KMS-11 (cell line): ENCODE results near the gene FOXD3.
A peak's percentile ranks its signal among the peaks of the same experiment; 100 is the strongest.

Experiments used
- H2AFZ ChIP-seq: fragments of 200-600 bp; sonication (generic); 2 replicates; pipeline ENCODE4 v1.6.1; 2016; ENCODE audit warnings: antibody characterized with exemption, mixed run types, low read depth
- H3K27ac ChIP-seq: fragments of 200-600 bp; sonication (generic); 2 replicates; pipeline ENCODE4 v1.6.1; 2016; ENCODE audit warnings: mild to moderate bottlenecking, mixed run types
- H3K27me3 ChIP-seq: fragments of 200-600 bp; sonication (generic); 2 replicates; pipeline ENCODE4 v1.6.1; 2017; ENCODE audit warnings: mild to moderate bottlenecking, low read depth, mixed run types, moderate library complexity; ENCODE audit not compliant: insufficient read depth
- H3K36me3 ChIP-seq: fragments of 200-600 bp; sonication (generic); 2 replicates; pipeline ENCODE4 v1.6.1; 2017; ENCODE audit warnings: mild to moderate bottlenecking, mixed run types; ENCODE audit not compliant: insufficient read depth
- H3K4me1 ChIP-seq: fragments of 200-600 bp; sonication (generic); 2 replicates; pipeline ENCODE4 v1.6.1; 2016; ENCODE audit warnings: mild to moderate bottlenecking, low read depth, mixed run types; ENCODE audit not compliant: poor library complexity, severe bottlenecking
- H3K4me2 ChIP-seq: fragments of 200-600 bp; sonication (generic); 2 replicates; pipeline ENCODE4 v1.7.0; 2016; ENCODE audit warnings: mild to moderate bottlenecking, mixed run types
- H3K4me3 ChIP-seq: fragments of 200-600 bp; sonication (generic); IDR thresholded peaks from 2 replicates; pipeline ENCODE4 v1.6.1; 2017; ENCODE audit warnings: low read depth, low read length, mixed read lengths; ENCODE audit not compliant: insufficient read depth
- H3K79me2 ChIP-seq: fragments of 200-600 bp; sonication (generic); 2 replicates; pipeline ENCODE4 v1.6.1; 2016; ENCODE audit warnings: low read depth, mixed run types; ENCODE audit not compliant: insufficient read depth
- H3K9ac ChIP-seq: fragments of 200-600 bp; sonication (generic); 2 replicates; pipeline ENCODE4 v1.6.1; 2016; ENCODE audit warnings: mild to moderate bottlenecking, mixed run types
- H4K20me1 ChIP-seq: fragments of 200-600 bp; sonication (generic); 2 replicates; pipeline ENCODE4 v1.6.1; 2016; ENCODE audit warnings: mild to moderate bottlenecking, mixed run types; ENCODE audit not compliant: insufficient read depth
- TF ChIP-seq, protein P1 (sequence below): fragments of 200-600 bp; sonication (generic); conservative IDR thresholded peaks from 2 replicates; pipeline ENCODE4 v1.6.1; 2017; ENCODE audit warnings: low read depth, mild to moderate bottlenecking, antibody characterized with exemption, low read length, moderate library complexity, mixed read lengths

FOXD3 gene

DNA sequence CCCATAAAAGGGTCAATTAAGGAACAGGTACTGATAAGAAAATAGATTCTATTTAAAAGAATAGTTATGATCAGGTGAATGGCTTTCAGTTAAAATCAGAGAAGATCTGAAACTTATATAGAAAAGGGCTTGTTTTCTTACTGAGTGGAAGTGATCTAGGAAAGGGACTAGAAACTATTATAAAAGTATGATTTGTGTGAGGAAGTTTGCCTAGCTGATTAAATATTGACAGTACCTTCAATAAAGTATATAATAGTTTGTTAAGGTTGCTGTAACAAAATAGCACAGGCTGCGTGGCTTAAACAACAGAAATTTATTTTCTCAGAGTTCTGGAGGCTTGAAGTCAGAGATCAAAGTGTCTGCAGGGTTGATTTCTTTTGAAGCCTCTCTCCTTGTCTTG, 39.7 kb downstream of the FOXD3 start:
- TF ChIP-seq, protein P1, sequence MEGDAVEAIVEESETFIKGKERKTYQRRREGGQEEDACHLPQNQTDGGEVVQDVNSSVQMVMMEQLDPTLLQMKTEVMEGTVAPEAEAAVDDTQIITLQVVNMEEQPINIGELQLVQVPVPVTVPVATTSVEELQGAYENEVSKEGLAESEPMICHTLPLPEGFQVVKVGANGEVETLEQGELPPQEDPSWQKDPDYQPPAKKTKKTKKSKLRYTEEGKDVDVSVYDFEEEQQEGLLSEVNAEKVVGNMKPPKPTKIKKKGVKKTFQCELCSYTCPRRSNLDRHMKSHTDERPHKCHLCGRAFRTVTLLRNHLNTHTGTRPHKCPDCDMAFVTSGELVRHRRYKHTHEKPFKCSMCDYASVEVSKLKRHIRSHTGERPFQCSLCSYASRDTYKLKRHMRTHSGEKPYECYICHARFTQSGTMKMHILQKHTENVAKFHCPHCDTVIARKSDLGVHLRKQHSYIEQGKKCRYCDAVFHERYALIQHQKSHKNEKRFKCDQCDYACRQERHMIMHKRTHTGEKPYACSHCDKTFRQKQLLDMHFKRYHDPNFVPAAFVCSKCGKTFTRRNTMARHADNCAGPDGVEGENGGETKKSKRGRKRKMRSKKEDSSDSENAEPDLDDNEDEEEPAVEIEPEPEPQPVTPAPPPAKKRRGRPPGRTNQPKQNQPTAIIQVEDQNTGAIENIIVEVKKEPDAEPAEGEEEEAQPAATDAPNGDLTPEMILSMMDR, result no peak
- no peak overlapping the region for H3K4me3 ChIP-seq
- H3K9ac ChIP-seq, result no peak overlapping the region
- no peak overlapping the region for H3K27ac ChIP-seq
- H2AFZ ChIP-seq, result no peak overlapping the region
- no peak overlapping the region for H3K4me2 ChIP-seq
- H3K27me3 ChIP-seq, result no peaks in the 10 kb centered on the region
- no peaks in the 10 kb centered on the region for H3K36me3 ChIP-seq
- no peaks in the 10 kb centered on the region for H4K20me1 ChIP-seq
- peaks cover 5% of the 10 kb centered on the region for H3K4me1 ChIP-seq
- H3K79me2 ChIP-seq, result no peaks in the 10 kb centered on the region

DNA sequence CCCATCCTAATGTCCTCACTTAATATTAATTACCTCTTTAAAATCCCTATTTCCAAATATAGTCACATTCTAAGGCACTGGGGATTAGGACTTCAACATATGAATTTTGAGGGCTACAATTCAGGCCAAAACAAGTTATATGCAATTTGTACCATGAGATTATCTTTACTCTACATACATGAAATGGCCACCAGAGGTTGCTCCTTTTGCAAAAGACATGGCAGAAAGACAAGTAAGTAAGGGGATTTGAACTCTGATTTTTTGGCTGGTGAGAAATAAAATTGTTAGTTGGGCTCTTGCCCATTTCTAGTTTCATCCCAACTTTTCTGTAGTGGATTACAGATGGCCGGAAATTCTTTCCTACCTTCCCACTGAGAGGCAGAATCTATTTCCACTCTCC, 40.2 kb downstream of the FOXD3 start:
- H3K27ac ChIP-seq, result no peak overlapping the region
- TF ChIP-seq, protein P1, result 0 out of 2 replicates have a peak, but pooled peaks have one; percentile 17

DNA sequence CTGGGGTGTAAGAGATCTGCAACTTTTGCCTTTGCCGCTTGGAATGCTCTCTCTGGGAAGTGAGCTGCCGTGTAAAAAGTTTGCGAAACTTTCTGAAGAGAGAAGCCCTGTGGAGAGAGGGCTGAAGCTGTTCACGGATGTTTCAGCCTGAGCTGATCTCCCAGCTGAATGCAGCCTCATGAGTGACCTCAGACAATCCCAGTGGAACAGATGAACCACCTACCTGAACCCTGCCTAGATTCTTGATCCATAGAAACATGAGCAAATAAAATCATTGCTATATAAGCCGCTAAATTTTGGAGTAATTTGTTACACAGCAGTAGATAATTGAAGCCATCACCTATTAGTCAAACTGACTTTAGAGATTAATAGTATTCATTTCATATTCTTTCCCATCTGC, 40.6 kb downstream of the FOXD3 start:
- no peak overlapping the region for H2AFZ ChIP-seq
- H3K4me1 ChIP-seq, result peaks cover 7% of the 10 kb centered on the region
- H3K79me2 ChIP-seq, result no peaks in the 10 kb centered on the region
- H3K4me2 ChIP-seq, result no peak overlapping the region
- H3K27ac ChIP-seq, result no peak overlapping the region
- H4K20me1 ChIP-seq, result no peaks in the 10 kb centered on the region
- H3K9ac ChIP-seq, result no peak overlapping the region
- no peaks in the 10 kb centered on the region for H3K27me3 ChIP-seq
- H3K36me3 ChIP-seq, result no peaks in the 10 kb centered on the region
- no peak overlapping the region for H3K4me3 ChIP-seq
- TF ChIP-seq, protein P1, result no peak

More for the DNA sequence above, 40.2 kb downstream of the FOXD3 start:
- Histone ChIP-seq H3K4me3 (no peak overlapping the region), H3K9ac (no peak overlapping the region), H3K4me2 (no peak overlapping the region), H4K20me1 (no peaks in the 10 kb centered on the region), H3K27me3 (no peaks in the 10 kb centered on the region), H3K36me3 (no peaks in the 10 kb centered on the region), H3K79me2 (no peaks in the 10 kb centered on the region), H2AFZ (no peak overlapping the region), H3K4me1 (peaks cover 7% of the 10 kb centered on the region)

- no peaks in the 10 kb centered on the region for H3K27me3 ChIP-seq
- H2AFZ ChIP-seq, result peak overlapping the region; percentile 99
- no peak overlapping the region for H3K4me3 ChIP-seq
- H3K79me2 ChIP-seq, result no peaks in the 10 kb centered on the region
- TF ChIP-seq, protein P1, result no peak
- H3K4me2 ChIP-seq, result peak overlapping the region; percentile 78
- H3K9ac ChIP-seq, result peak overlapping the region; percentile 38; the same call in 1 of the 2 replicates
- H4K20me1 ChIP-seq, result no peaks in the 10 kb centered on the region
- H3K27ac ChIP-seq, result peak overlapping the region; percentile 48; the same call in 1 of the 2 replicates
- no peaks in the 10 kb centered on the region for H3K36me3 ChIP-seq
- H3K4me1 ChIP-seq, result peaks cover 14% of the 10 kb centered on the region
Measured at GRCh38 chr1:63366908-63367214, 44.5 kb downstream of the FOXD3 start.
